ENCODE results near the gene PDE6D. TPM values are rescaled to one million over a fixed set of nuclear protein-coding genes. Genes with fewer than 3 reads are reported as not detected.

PDE6D gene
- total RNA-seq: 13.0 and 13.6 TPM in 2 replicates

GRCh38 chr2:231780909-231781797 is at the start of gene PDE6D:
Gene PDE6D, minus strand, starts transcription at chr2:231781282. Its CDS starts 168 bp downstream, at chr2:231781114.

GRCh38 chr2:231786177-231786916 is 5.3 kb upstream of the PDE6D start, which contains the start of gene COPS7B:
Gene COPS7B, plus strand, starts transcription at chr2:231786445. Its CDS starts 2,126 bp downstream, at chr2:231788571.

GRCh38 chr2:231707927-231708772 is 72.9 kb downstream of the PDE6D start, which contains the start of gene PTMA:
Gene PTMA, plus strand, starts transcription at chr2:231708525. Its CDS starts 182 bp downstream, at chr2:231708707.

Other genes starting within 250 kb of the PDE6D start
- gene TEX44, start 188.4 kb downstream of the PDE6D start, total RNA-seq: not detected in 2 replicates
- 514 and 693 TPM in 2 replicates for gene PTMA, start 72.8 kb downstream of the PDE6D start, total RNA-seq
- gene COPS7B, start 5.2 kb upstream of the PDE6D start, total RNA-seq: 9.2 and 10.1 TPM in 2 replicates
- 0.24 TPM in 1 of 2 replicates, not detected in the other for gene NPPC, start 145.1 kb upstream of the PDE6D start, total RNA-seq
- gene DIS3L2, start 180.4 kb upstream of the PDE6D start, total RNA-seq: 13.2 and 13.7 TPM in 2 replicates

Measured in tracheal epithelial cell (primary cell).